HEK293 (cell line): ENCODE measurements around the gene STK4.

Source experiments
- CTCF ChIA-PET: fragments of 350-600 bp; formaldehyde crosslinking; extraction: SDS; loops from one replicate; lab custom pipeline; 2021; ENCODE audit warnings: antibody characterized with exemption; lab: Yijun Ruan, JAX
- POLR2A ChIA-PET: fragments of 300-600 bp; formaldehyde crosslinking; extraction: SDS; loops from one replicate; lab custom pipeline; 2020; ENCODE audit warnings: antibody characterized with exemption, inconsistent platforms; lab: Yijun Ruan, JAX
- H3K27ac ChIP-seq: fragments of 200-500 bp; sonication (Bioruptor generic); 2 replicates; pipeline ENCODE4 v1.5.1; 2014; ENCODE audit warnings: low read depth, low read length, control low read depth, inconsistent platforms; ENCODE audit errors: extremely low read depth
- H3K36me3 ChIP-seq, 2 experiments: fragments of 200-500 bp in 1 of 2; sonication (Bioruptor generic) in 1 of 2; 1 replicate in 1 of 2; 2 replicates in 1 of 2; pipeline ENCODE4 v1.5.1; 2014 to 2017; ENCODE audit warnings: inconsistent platforms in 2 of 2, low read length in 2 of 2; ENCODE audit not compliant: control insufficient read depth in 2 of 2, insufficient read depth in 1 of 2
- H3K4me1 ChIP-seq: fragments of 200-500 bp; sonication (Bioruptor generic); 2 replicates; pipeline ENCODE4 v1.5.1; 2014; ENCODE audit warnings: mild to moderate bottlenecking, low read length, inconsistent platforms; ENCODE audit not compliant: control insufficient read depth, insufficient read depth
- H3K4me3 ChIP-seq: 2 replicates; pipeline ENCODE4 v1.5.1; 2011; ENCODE audit warnings: low read depth, mild to moderate bottlenecking, control low read depth, low read length, moderate library complexity
- H3K9me3 ChIP-seq: fragments of 200-500 bp; sonication (Bioruptor generic); 2 replicates; pipeline ENCODE4 v1.5.1; 2014; ENCODE audit warnings: low read depth, low read length, inconsistent platforms; ENCODE audit not compliant: control insufficient read depth, insufficient read depth
- FEZF1 ChIP-seq: fragments of 450-650 bp; formaldehyde crosslinking; IDR thresholded peaks from 2 replicates; pipeline ENCODE4 v1.5.1; 2016; ENCODE audit warnings: missing biosample characterization, missing genetic modification characterization
- HIC1 ChIP-seq: fragments of 450-650 bp; formaldehyde crosslinking; IDR thresholded peaks from 2 replicates; pipeline ENCODE4 v1.5.1; 2016; ENCODE audit warnings: missing biosample characterization, missing genetic modification characterization
- KLF8 ChIP-seq: fragments of 450-650 bp; formaldehyde crosslinking; IDR thresholded peaks from 2 replicates; pipeline ENCODE4 v1.5.1; 2016; ENCODE audit warnings: missing biosample characterization, missing genetic modification characterization
- SETDB1 ChIP-seq: IDR thresholded peaks from one replicate; pipeline ENCODE4 v1.6.1; 2017; ENCODE audit warnings: mild to moderate bottlenecking, low read length, moderate library complexity, mixed read lengths; ENCODE audit not compliant: insufficient read length
- ZBTB1 ChIP-seq: fragments of 450-650 bp; formaldehyde crosslinking; IDR thresholded peaks from 2 replicates; pipeline ENCODE4 v1.5.1; 2016; ENCODE audit warnings: missing biosample characterization, missing genetic modification characterization
- ZBTB44 ChIP-seq: fragments of 450-650 bp; IDR thresholded peaks from 2 replicates; pipeline ENCODE4 v1.5.1; 2018; ENCODE audit warnings: missing biosample characterization, mild to moderate bottlenecking, missing genetic modification characterization
- ZIC2 ChIP-seq: fragments of 450-650 bp; formaldehyde crosslinking; IDR thresholded peaks from 2 replicates; pipeline ENCODE4 v1.5.1; 2016; ENCODE audit warnings: missing biosample characterization, missing genetic modification characterization
- ZNF114 ChIP-seq: fragments of 450-650 bp; formaldehyde crosslinking; IDR thresholded peaks from 2 replicates; pipeline ENCODE4 v1.5.0; 2017; ENCODE audit warnings: missing biosample characterization, missing genetic modification characterization
- ZNF239 ChIP-seq: fragments of 450-650 bp; formaldehyde crosslinking; IDR thresholded peaks from 2 replicates; pipeline ENCODE4 v1.5.1; 2016; ENCODE audit warnings: missing biosample characterization, missing genetic modification characterization
- ZNF280D ChIP-seq: fragments of 450-650 bp; formaldehyde crosslinking; IDR thresholded peaks from 2 replicates; pipeline ENCODE4 v1.5.1; 2016; ENCODE audit warnings: missing biosample characterization, missing genetic modification characterization
- ZNF341 ChIP-seq: fragments of 450-650 bp; formaldehyde crosslinking; IDR thresholded peaks from 2 replicates; pipeline ENCODE4; 2016; ENCODE audit warnings: low read depth, missing biosample characterization, missing genetic modification characterization
- ZNF354C ChIP-seq: fragments of 450-650 bp; formaldehyde crosslinking; IDR thresholded peaks from 2 replicates; pipeline ENCODE4 v1.5.1; 2016; ENCODE audit warnings: missing biosample characterization, missing genetic modification characterization, low read depth, borderline replicate concordance
- ZNF362 ChIP-seq: fragments of 450-650 bp; formaldehyde crosslinking; IDR thresholded peaks from 2 replicates; pipeline ENCODE4 v1.5.1; 2016; ENCODE audit warnings: missing biosample characterization, missing genetic modification characterization
- ZNF626 ChIP-seq: fragments of 450-650 bp; sonication (Bioruptor Pico); formaldehyde crosslinking; IDR thresholded peaks from 2 replicates; pipeline ENCODE4 v1.5.1; 2018; ENCODE audit warnings: missing biosample characterization, missing genetic modification characterization, inconsistent platforms
- ZNF645 ChIP-seq: fragments of 450-650 bp; formaldehyde crosslinking; IDR thresholded peaks from 2 replicates; pipeline ENCODE4; 2016; ENCODE audit warnings: missing biosample characterization, missing genetic modification characterization
- ZNF704 ChIP-seq: fragments of 450-650 bp; formaldehyde crosslinking; IDR thresholded peaks from 2 replicates; pipeline ENCODE4 v1.5.1; 2016; ENCODE audit warnings: missing biosample characterization, missing genetic modification characterization
- ZNF768 ChIP-seq: fragments of 450-650 bp; formaldehyde crosslinking; IDR thresholded peaks from 2 replicates; pipeline ENCODE4 v1.5.1; 2018; ENCODE audit warnings: missing biosample characterization, mild to moderate bottlenecking, missing genetic modification characterization

Gene STK4

GRCh38 chr20:44948107-44948506 lies 18.2 kb upstream of the STK4 start:
- no peaks in the 10 kb centered on the region for H3K9me3 ChIP-seq
- CTCF ChIA-PET = interaction anchor here (1.0 to 1.4 kb wide), 2 partner anchors 18 to 60 kb away, joined by 3 to 5 read pairs; partner anchors contain the start of gene STK4
- POLR2A ChIA-PET = no interaction called here
- no peaks in the 10 kb centered on the region for H3K4me1 ChIP-seq
- TF ChIP-seq FEZF1 (tag by site-specific recombination) = no peak
- no peak for TF ChIP-seq HIC1
- no peak for TF ChIP-seq ZNF768 (tag by site-specific recombination)
- TF ChIP-seq ZNF704 (tag by site-specific recombination) = no peak
- no peak for TF ChIP-seq ZNF626 (tag by site-specific recombination)
- TF ChIP-seq ZIC2 (tag by site-specific recombination) = no peak
- no peak for TF ChIP-seq ZBTB1
- no peak for TF ChIP-seq ZNF645
- TF ChIP-seq ZNF114 = no peak
- no peak for TF ChIP-seq ZNF239 (tag by site-specific recombination)
- TF ChIP-seq ZBTB44 (tag by site-specific recombination) = no peak
- no peak for TF ChIP-seq ZNF341
- TF ChIP-seq ZNF354C (tag by site-specific recombination) = no peak
- no peak for TF ChIP-seq SETDB1
- TF ChIP-seq ZNF362 (tag by site-specific recombination) = no peak
- TF ChIP-seq KLF8 (tag by site-specific recombination) = no peak
- TF ChIP-seq ZNF280D = no peak
- no peak overlapping the region for H3K27ac ChIP-seq
- no peak overlapping the region for H3K4me3 ChIP-seq
- H3K36me3 ChIP-seq = peaks cover 28 to 100% of the 10 kb centered on the region in 2 experiments
